H1 (cell line): ENCODE results near the gene TMPRSS13. TPM values are rescaled to one million over a fixed set of nuclear protein-coding genes. Genes with fewer than 3 reads are reported as not detected.

Experiments used
- CTCF ChIA-PET: fragments of 300-600 bp; sonication (Branson Sonifier 250); formaldehyde crosslinking; loops from one replicate; lab custom pipeline; 2021; ENCODE audit not compliant: partially characterized antibody; lab: Charles Lee
- POLR2A ChIA-PET: fragments of 300-600 bp; sonication (Branson Sonifier 250); formaldehyde crosslinking; loops from one replicate; lab custom pipeline; 2021; ENCODE audit warnings: inconsistent platforms; ENCODE audit not compliant: partially characterized antibody; lab: Charles Lee
- DNase-seq, 2 experiments: peaks; one replicate each; pipeline versions ENCODE4 v3.0.0 to v3.0.0-alpha.2; 2010 to 2022; ENCODE audit warnings: low spot score in 2 of 2, low read depth in 1 of 2, mixed read lengths in 1 of 2
- FAIRE-seq: peaks from 2 replicates; lab custom pipeline; 2011; peaks lifted over from hg19 to GRCh38; lab: Jason Lieb, UNC
- H2AFZ ChIP-seq: 2 replicates; pipeline ENCODE4 v1.8.1; 2012; ENCODE audit warnings: low read length, inconsistent platforms
- H2AK5ac ChIP-seq: 2 replicates; pipeline ENCODE4 v1.6.1; 2013; ENCODE audit warnings: low read depth, low read length
- H2BK120ac ChIP-seq: replicated peaks from 2 replicates; pipeline ENCODE3; 2013; ENCODE audit warnings: low read depth, low read length, inconsistent platforms
- H2BK12ac ChIP-seq: 2 replicates; pipeline ENCODE4 v1.6.1; 2013; ENCODE audit warnings: low read depth, low read length
- H2BK15ac ChIP-seq: 2 replicates; pipeline ENCODE4 v1.6.1; 2013; ENCODE audit warnings: low read length
- H2BK20ac ChIP-seq: 2 replicates; pipeline ENCODE4 v1.6.1; 2013; ENCODE audit warnings: low read length
- H2BK5ac ChIP-seq: 2 replicates; pipeline ENCODE4 v1.6.1; 2013; ENCODE audit warnings: low read depth, low read length
- H3K14ac ChIP-seq: 2 replicates; pipeline ENCODE4 v1.6.1; 2013; ENCODE audit warnings: inconsistent platforms; ENCODE audit not compliant: insufficient read length
- H3K18ac ChIP-seq: 2 replicates; pipeline ENCODE4 v1.6.1; 2013; ENCODE audit warnings: low read length; ENCODE audit errors: extremely low read depth
- H3K23ac ChIP-seq: 2 replicates; pipeline ENCODE4 v1.6.1; 2013; ENCODE audit warnings: inconsistent platforms; ENCODE audit not compliant: insufficient read length
- H3K23me2 ChIP-seq: 2 replicates; pipeline ENCODE4 v1.6.1; 2013; ENCODE audit warnings: low read depth, low read length
- H3K27ac ChIP-seq: 2 replicates; pipeline ENCODE4 v1.6.1; 2011; ENCODE audit warnings: low read depth, low read length, inconsistent platforms
- H3K27me3 ChIP-seq, 4 experiments: replicated peaks in 1 of 4; 1 replicate in 1 of 4; 2 replicates in 3 of 4; pipeline versions ENCODE4 v1.6.1 to v1.8.1; 2011 to 2013; ENCODE audit warnings: low read length in 3 of 4, mild to moderate bottlenecking in 3 of 4, inconsistent platforms in 2 of 4, mixed read lengths in 2 of 4, moderate library complexity in 1 of 4; ENCODE audit not compliant: control insufficient read depth in 3 of 4, insufficient read depth in 3 of 4; ENCODE audit errors: extremely low read depth in 1 of 4
- H3K36me3 ChIP-seq, 4 experiments: 2 replicates each; pipeline versions ENCODE4 v1.6.1 to v1.8.1; 2011 to 2013; ENCODE audit warnings: mild to moderate bottlenecking in 4 of 4, low read length in 3 of 4, moderate library complexity in 2 of 4, control low read depth in 1 of 4, inconsistent platforms in 1 of 4; ENCODE audit not compliant: insufficient read depth in 4 of 4, control insufficient read depth in 2 of 4
- H3K4ac ChIP-seq: replicated peaks from 2 replicates; pipeline ENCODE3; 2013; ENCODE audit warnings: low read length, low read depth, mixed read lengths, inconsistent platforms; ENCODE audit not compliant: insufficient read length
- H3K4me1 ChIP-seq, 4 experiments: replicated peaks in 1 of 4; 1 replicate in 1 of 4; 2 replicates in 3 of 4; pipeline versions ENCODE4 v1.6.1 to v1.8.1; 2011 to 2013; ENCODE audit warnings: low read length in 3 of 4, inconsistent platforms in 2 of 4, mixed read lengths in 1 of 4; ENCODE audit not compliant: insufficient read depth in 4 of 4, control insufficient read depth in 3 of 4
- H3K4me2 ChIP-seq, 2 experiments: 2 replicates each; pipeline versions ENCODE4 v1.6.1 to v1.8.1; 2011 to 2013; ENCODE audit warnings: low read depth in 2 of 2, low read length in 2 of 2, control low read depth in 1 of 2, inconsistent platforms in 1 of 2, mild to moderate bottlenecking in 1 of 2; ENCODE audit not compliant: insufficient read depth in 1 of 2
- H3K4me3 ChIP-seq, 4 experiments: fragments of 200-600, 300-600 bp in 1 of 4; sonication (generic), shearing (Covaris generic), sonication (Bioruptor Twin) in 1 of 4; 2 replicates each; pipeline versions ENCODE4 v1.5.1 to v1.8.1; 2011 to 2016; ENCODE audit warnings: low read length in 4 of 4, low read depth in 3 of 4, control low read depth in 2 of 4, inconsistent platforms in 2 of 4, mild to moderate bottlenecking in 2 of 4, mixed read lengths in 1 of 4, moderate library complexity in 1 of 4; ENCODE audit not compliant: insufficient read depth in 2 of 4; ENCODE audit errors: extremely low read depth in 1 of 4
- H3K56ac ChIP-seq: replicated peaks from 2 replicates; pipeline ENCODE3; 2013; ENCODE audit warnings: low read depth, mild to moderate bottlenecking, mixed read lengths, low read length, inconsistent platforms; ENCODE audit not compliant: insufficient read length
- H3K79me1 ChIP-seq: 2 replicates; pipeline ENCODE4 v1.6.1; 2013; ENCODE audit warnings: low read depth, low read length, control low read depth
- H3K79me2 ChIP-seq, 2 experiments: 2 replicates each; pipeline versions ENCODE4 v1.6.1 to v1.8.1; 2012 to 2013; ENCODE audit warnings: low read length in 2 of 2, mild to moderate bottlenecking in 2 of 2, inconsistent platforms in 1 of 2; ENCODE audit not compliant: insufficient read depth in 2 of 2, control insufficient read depth in 1 of 2
- H3K9ac ChIP-seq, 4 experiments: replicated peaks in 1 of 4; 1 replicate in 1 of 4; 2 replicates in 3 of 4; pipeline versions ENCODE4 v1.6.1 to v1.8.1; 2011 to 2013; ENCODE audit warnings: low read depth in 3 of 4, low read length in 3 of 4, control low read depth in 2 of 4, mild to moderate bottlenecking in 2 of 4, moderate library complexity in 2 of 4, inconsistent platforms in 1 of 4; ENCODE audit errors: extremely low read depth in 1 of 4
- H3K9me3 ChIP-seq, 2 experiments: 2 replicates each; pipeline versions ENCODE4 v1.6.1 to v1.8.1; 2012 to 2013; ENCODE audit warnings: mild to moderate bottlenecking in 2 of 2, moderate library complexity in 2 of 2, control low read depth in 1 of 2, inconsistent platforms in 1 of 2, low read depth in 1 of 2, low read length in 1 of 2, mixed read lengths in 1 of 2; ENCODE audit not compliant: insufficient read depth in 2 of 2
- H4K20me1 ChIP-seq, 2 experiments: replicated peaks in 1 of 2; 2 replicates each; pipeline versions ENCODE3 to v1.8.1; 2011 to 2013; ENCODE audit warnings: inconsistent platforms in 2 of 2, low read length in 2 of 2, mild to moderate bottlenecking in 1 of 2; ENCODE audit not compliant: insufficient read depth in 2 of 2, control insufficient read depth in 1 of 2
- H4K5ac ChIP-seq: 2 replicates; pipeline ENCODE4 v1.6.1; 2013; ENCODE audit warnings: low read length, low read depth, mixed read lengths, inconsistent platforms; ENCODE audit not compliant: insufficient read length
- H4K8ac ChIP-seq: 2 replicates; pipeline ENCODE4 v1.8.0; 2013; ENCODE audit warnings: mild to moderate bottlenecking, moderate library complexity, low read length, inconsistent platforms; ENCODE audit not compliant: insufficient read depth; ENCODE audit errors: extremely low read depth
- H4K91ac ChIP-seq: replicated peaks from 2 replicates; pipeline ENCODE3; 2013; ENCODE audit warnings: low read length, mixed read lengths, inconsistent platforms; ENCODE audit not compliant: insufficient read length
- GTF2F1 ChIP-seq: IDR thresholded peaks from 2 replicates; pipeline ENCODE4 v1.6.1; 2012; ENCODE audit warnings: low read depth, low read length, improper control_type of control experiment, borderline replicate concordance
- MAX ChIP-seq: IDR thresholded peaks from 2 replicates; pipeline ENCODE4 v1.6.1; 2012; ENCODE audit warnings: inconsistent platforms
- SP4 ChIP-seq: IDR thresholded peaks from 2 replicates; pipeline ENCODE4 v1.6.1; 2012; ENCODE audit warnings: low read length, inconsistent platforms
- TBP ChIP-seq: IDR thresholded peaks from 2 replicates; pipeline ENCODE4 v1.6.1; 2011; ENCODE audit warnings: low read depth, low read length, improper control_type of control experiment
- TCF12 ChIP-seq: IDR thresholded peaks from 2 replicates; pipeline ENCODE4 v1.6.1; 2011; ENCODE audit warnings: low read depth, mild to moderate bottlenecking, low read length
- WGBS, 2 experiments: shearing (Covaris generic) in 1 of 2; methylation state at CpG; one replicate each; pipeline versions ENCODE4 v1.1.6 to v1.1.7; 2013 to 2015; ENCODE audit warnings: low lambda C conversion rate in 2 of 2, mixed read lengths in 2 of 2, inconsistent platforms in 1 of 2, low coverage in 1 of 2, missing lambda C conversion rate in 1 of 2; ENCODE audit not compliant: insufficient replicate concordance in 2 of 2, insufficient coverage in 1 of 2, insufficient read length in 1 of 2; ENCODE audit errors: extremely low coverage in 1 of 2, missing lambda C conversion rate in 1 of 2; 5-methylcytosine and 5-hydroxymethylcytosine counted together
- polyA plus RNA-seq, 7 experiments: library from polyadenylated mRNA; depleted of rRNA in 3 of 7; stranded (reverse) in 5 of 7; unstranded in 2 of 7; fragments of >200 nt in 5 of 7; fragments of 200-250 nt in 2 of 7; gene quantifications; 1 replicate in 5 of 7; 2 replicates in 1 of 7; 4 replicates in 1 of 7; pipeline versions ENCODE4 v1.2.1 to v1.2.3, GENCODE V29; 2011 to 2013; ENCODE audit warnings: missing spikeins in 2 of 7, mixed read lengths in 2 of 7
- total RNA-seq: library from RNA; stranded (reverse); fragmentation: NEBNext Ultra II Directional; extraction: Animal tissue kit (Norgen Biotek cat#: 25700); gene quantifications from 2 replicates; pipeline ENCODE4 v1.2.1, GENCODE V29; 2021

Gene TMPRSS13
- total and polyA plus RNA-seq, 2 of the 8 experiments (the other 6 are each of a cell fraction or from before 2014, with no cell fraction given) = 0.61 to 0.79 TPM

- Histone ChIP-seq H4K91ac (no peak overlapping the region), H3K14ac (no peak overlapping the region), H3K79me1 (no peaks in the 10 kb centered on the region), H3K79me2 (no peaks in the 10 kb centered on the region), H3K9ac (no peak overlapping the region), H4K20me1 (no peaks in the 10 kb centered on the region), H2AFZ (no peak overlapping the region), H3K56ac (no peak overlapping the region), H3K4me3 (no peak overlapping the region), H4K8ac (no peak overlapping the region), H2BK5ac (no peak overlapping the region), H2BK20ac (no peak overlapping the region), H3K27me3 (no peaks in the 10 kb centered on the region), H3K4ac (no peak overlapping the region), H3K4me2 (no peak overlapping the region), H3K36me3 (no peaks in the 10 kb centered on the region), H4K5ac (no peak overlapping the region), H3K9me3 (no peaks in the 10 kb centered on the region), H3K27ac (no peak overlapping the region), H3K4me1 (no peaks in the 10 kb centered on the region; a peak in 1 of 7 replicates), H2BK12ac (no peak overlapping the region), H2BK120ac (no peak overlapping the region), H3K18ac (no peak overlapping the region), H2AK5ac (no peak overlapping the region), H3K23me2 (no peaks in the 10 kb centered on the region), H2BK15ac (no peak overlapping the region), H3K23ac (no peak overlapping the region)
- 79% methylated on average over 4 of the region's 4 CpGs; no CpG with 5 or more reads in 1 of the 2 experiments for WGBS, 2 experiments
- ChIA-PET POLR2A (no interaction called here), CTCF (interaction anchor here (0.6 to 14.8 kb wide), 11 partner anchors 11 to 111 kb away, joined by 3 to 143 read pairs (median 4); no protein-coding TSS in a partner anchor)
- DNase-seq = no peak
- FAIRE-seq = no peak
- no peak for TF ChIP-seq MAX
- no peak for TF ChIP-seq GTF2F1
- TF ChIP-seq TBP = no peak
- TF ChIP-seq SP4 = no peak
- no peak for TF ChIP-seq TCF12
Measured at GRCh38 chr11:117919341-117919740, 9.9 kb downstream of the TMPRSS13 start.
